Activated CD4-positive, alpha-beta T cell treated with anti-CD3 and anti-CD28 coated beads, Interleukin-2, amount 50 U/mL, for 24 hours (primary cell): Measurements from ENCODE around the gene OR4D1.

Experiments
- DNase-seq, 2 donors: peaks; one replicate each; pipeline ENCODE4 v3.0.0-alpha.2; 2020; ENCODE audit warnings: low read depth in 1 of 2, low spot score in 1 of 2

The OR4D1 gene

DNA sequence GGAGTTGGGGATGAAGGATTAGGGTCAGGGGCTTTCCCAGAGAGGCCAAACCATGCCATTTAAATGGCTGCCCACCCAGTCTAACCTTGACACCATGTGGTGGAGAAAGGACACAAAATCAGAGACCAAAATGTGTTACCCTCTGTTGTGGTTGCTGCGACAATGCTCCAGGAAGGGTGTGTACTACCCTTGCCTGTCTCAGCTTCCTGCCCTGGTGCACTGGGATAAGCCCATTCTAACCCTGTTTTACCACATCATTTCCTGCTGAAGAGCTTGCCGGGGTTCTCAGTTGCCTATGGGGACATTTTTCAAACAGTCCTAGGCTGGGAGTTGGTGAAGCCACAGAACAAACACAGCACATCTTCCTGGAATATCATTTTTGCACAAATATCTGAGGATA lies 4.9 kb downstream of the OR4D1 start:
- peak in 1 of 2 donors; percentile 24 for DNase-seq

DNA sequence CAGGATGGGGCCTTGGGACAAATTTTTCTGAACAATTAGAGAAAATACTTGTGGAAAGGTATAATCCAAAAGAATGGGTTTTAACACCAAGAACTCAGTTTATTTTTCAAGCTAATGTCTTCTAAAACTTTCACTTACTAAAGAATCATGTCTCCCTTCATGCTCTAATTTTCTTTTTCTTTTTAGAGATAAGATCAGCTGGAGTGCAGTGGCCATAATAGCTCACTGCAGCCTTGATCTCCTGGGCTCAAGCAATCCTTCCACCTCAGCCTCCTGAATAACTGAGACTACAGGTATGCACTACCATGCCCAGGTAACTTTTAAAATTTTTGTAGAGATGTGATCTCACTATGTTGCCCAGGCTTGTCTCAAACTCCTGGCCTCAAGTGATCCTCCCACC lies 5.5 kb downstream of the OR4D1 start:
- DNase-seq: no peak

GRCh38 chr17:58156839-58157803 lies 8.9 kb downstream of the OR4D1 start:
- peak; percentile 30 to 43 for DNase-seq

- no peak for DNase-seq
Observed at GRCh38 chr17:58158181-58158580, 10.0 kb downstream of the OR4D1 start.

- DNase-seq: no peak
Observed at GRCh38 chr17:58161566-58161965, 13.4 kb downstream of the OR4D1 start.

GRCh38 chr17:58165981-58166380 lies 17.8 kb downstream of the OR4D1 start:
- DNase-seq: no peak

DNA sequence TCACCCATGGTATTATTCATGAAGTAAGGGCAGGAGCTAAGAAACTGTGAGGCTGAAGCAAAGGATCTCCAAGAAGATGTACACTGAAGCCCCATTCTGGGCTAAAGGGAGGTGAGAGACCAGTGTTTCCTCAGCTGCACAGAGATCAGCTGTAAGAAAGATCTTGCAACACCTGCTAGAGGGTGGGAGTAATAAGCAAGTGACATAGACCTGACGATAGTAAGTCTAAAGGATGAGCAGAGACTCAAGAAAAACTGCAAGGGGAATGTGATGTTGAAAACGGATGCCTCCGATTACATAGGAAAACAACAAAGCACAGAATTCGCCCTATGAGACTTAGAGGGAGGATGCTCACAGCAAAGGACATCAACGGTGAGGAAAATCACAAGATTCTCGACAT lies 18.5 kb downstream of the OR4D1 start, which contains the start of gene OR4D2:
Gene OR4D2, plus strand, starts transcription at position 301 of the 400 bp plus-strand sequence. CDS start 2,674 bp downstream, outside the sequence.
- DNase-seq: no peak

GRCh38 chr17:58170622-58171021 lies 22.4 kb downstream of the OR4D1 start:
- no peak for DNase-seq

GRCh38 chr17:58172369-58173071 lies 24.3 kb downstream of the OR4D1 start:
- DNase-seq: peak in 1 of 2 donors; percentile 33

GRCh38 chr17:58174871-58175270 lies 26.7 kb downstream of the OR4D1 start:
- no peak for DNase-seq

DNA sequence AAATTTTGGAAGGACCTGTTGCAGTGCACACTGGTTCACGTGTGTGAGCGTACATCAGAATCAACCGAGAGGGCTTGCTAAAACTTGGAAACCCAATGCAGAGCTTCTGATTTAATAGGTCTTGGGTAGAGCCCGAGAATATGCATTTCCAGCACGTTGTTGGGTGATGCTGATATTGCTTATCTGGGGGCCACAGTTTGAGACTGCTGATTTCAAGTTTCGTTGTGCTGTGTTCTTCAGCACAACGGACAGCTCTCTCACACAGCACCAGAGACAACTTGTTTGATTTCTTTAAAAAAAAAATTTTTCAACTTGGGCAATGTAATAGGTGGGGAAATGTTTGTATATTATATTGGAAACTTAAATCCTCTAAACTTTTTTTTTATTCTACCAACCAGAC lies 28.0 kb downstream of the OR4D1 start:
- no peak for DNase-seq

- DNase-seq: no peak
Observed at GRCh38 chr17:58181796-58182195, 33.6 kb downstream of the OR4D1 start.

GRCh38 chr17:58183514-58183913 lies 35.3 kb downstream of the OR4D1 start:
- no peak for DNase-seq

- DNase-seq: no peak
Observed at GRCh38 chr17:58184308-58184985, 36.3 kb downstream of the OR4D1 start.

GRCh38 chr17:58184986-58185761 lies 37.0 kb downstream of the OR4D1 start:
- no peak for DNase-seq

DNA sequence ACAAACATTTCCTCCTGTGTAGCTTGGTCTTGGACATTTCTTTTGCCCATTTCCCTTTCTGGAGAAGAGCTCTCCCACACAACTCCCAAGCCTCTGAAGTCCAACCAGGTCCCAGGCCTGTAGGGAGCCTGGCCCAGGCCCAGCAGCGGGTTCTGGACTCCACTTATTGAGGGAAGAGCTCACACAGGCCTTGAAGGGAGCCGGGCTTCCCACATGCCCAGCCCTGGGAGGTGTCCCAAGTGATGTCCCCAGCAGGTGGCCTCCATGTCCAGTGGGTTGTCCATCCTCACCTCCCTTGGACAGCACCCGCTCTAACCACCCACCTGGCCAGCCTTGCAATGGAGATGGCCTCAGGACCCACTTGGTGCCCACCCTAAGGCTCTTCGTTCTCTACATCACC lies 38.4 kb downstream of the OR4D1 start:
- DNase-seq: no peak

GRCh38 chr17:58187063-58187462 lies 38.9 kb downstream of the OR4D1 start:
- DNase-seq: no peak

GRCh38 chr17:58187675-58188074 lies 39.5 kb downstream of the OR4D1 start:
- DNase-seq: no peak

- DNase-seq: no peak
Observed at GRCh38 chr17:58189436-58190146, 41.4 kb downstream of the OR4D1 start.

- DNase-seq: no peak
Observed at GRCh38 chr17:58191241-58191896, 43.2 kb downstream of the OR4D1 start.
